Mucosa of rectum (tissue), 2 donors: Measurements from ENCODE around the gene BICD1.

Source experiments
- H3K27ac ChIP-seq, 2 donors: one replicate each; pipeline ENCODE4 v1.7.0; 2013; ENCODE audit warnings: inconsistent platforms in 2 of 2, low read depth in 2 of 2, low read length in 2 of 2
- H3K27me3 ChIP-seq, 2 donors: one replicate each; pipeline ENCODE4 v1.7.0; 2013; ENCODE audit warnings: low read length in 2 of 2; ENCODE audit not compliant: control insufficient read depth in 2 of 2, insufficient read depth in 2 of 2
- H3K36me3 ChIP-seq, 2 donors: one replicate each; pipeline ENCODE4 v1.7.0; 2013; ENCODE audit warnings: low read length in 2 of 2; ENCODE audit not compliant: control insufficient read depth in 2 of 2, insufficient read depth in 2 of 2
- H3K4me1 ChIP-seq, 2 donors: one replicate each; pipeline ENCODE4 v1.7.0; 2013; ENCODE audit warnings: low read length in 2 of 2, mild to moderate bottlenecking in 1 of 2; ENCODE audit not compliant: control insufficient read depth in 2 of 2, insufficient read depth in 2 of 2
- H3K4me3 ChIP-seq, 2 donors: one replicate each; pipeline ENCODE4 v1.7.0; 2013; ENCODE audit warnings: low read length in 2 of 2
- H3K9ac ChIP-seq, 2 donors: one replicate each; pipeline ENCODE4 v1.7.0; 2013; ENCODE audit warnings: low read length in 2 of 2, low read depth in 1 of 2, mild to moderate bottlenecking in 1 of 2
- H3K9me3 ChIP-seq, 2 donors: one replicate each; pipeline ENCODE4 v1.7.0; 2013; ENCODE audit warnings: low read length in 2 of 2; ENCODE audit not compliant: control insufficient read depth in 2 of 2
- donor health status: healthy.
- donor health status: Normal muscosa, but diverticular disease.

The BICD1 gene

DNA sequence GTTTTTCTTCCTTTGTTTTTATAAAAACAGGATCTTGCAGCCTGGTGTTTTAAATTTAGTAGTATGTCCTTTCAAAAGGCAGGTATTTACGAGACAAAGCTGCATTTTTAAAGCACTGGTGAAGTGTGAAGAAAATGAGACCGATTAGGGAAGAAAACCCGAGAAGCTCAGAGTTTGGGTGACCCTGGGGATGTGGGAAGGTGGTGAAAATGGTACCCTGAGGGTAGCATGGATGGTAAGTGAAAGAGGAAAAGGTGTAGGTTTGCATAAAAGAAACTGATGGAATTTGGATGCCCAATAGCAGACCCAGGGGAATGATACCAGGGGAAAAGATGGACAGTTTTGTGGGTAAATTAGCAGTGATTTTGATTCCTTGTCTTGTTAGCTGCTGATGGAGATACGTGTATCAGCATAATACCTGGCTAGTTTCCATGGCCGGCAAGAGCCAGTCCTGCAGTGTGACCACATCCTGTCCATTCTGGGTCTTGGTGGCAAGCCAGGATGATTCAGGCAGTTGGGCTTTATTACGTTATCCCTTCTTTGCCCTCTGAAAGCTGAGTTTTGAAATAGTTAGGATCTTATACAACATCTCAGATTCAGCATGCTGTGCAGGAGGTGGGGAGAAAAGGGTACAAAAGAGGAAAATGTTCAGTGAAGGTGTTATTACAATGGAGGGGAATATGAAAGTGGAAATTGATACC lies 8.9 kb downstream of the BICD1 start:
- Histone ChIP-seq H3K27me3 (no peaks in the 10 kb centered on the region), H3K27ac (no peak overlapping the region), H3K9ac (no peak overlapping the region), H3K36me3 (no peaks in the 10 kb centered on the region), H3K4me1 (no peaks in the 10 kb centered on the region), H3K4me3 (no peak overlapping the region), H3K9me3 (no peaks in the 10 kb centered on the region)

- Histone ChIP-seq H3K36me3 (no peaks in the 10 kb centered on the region), H3K9ac (no peak overlapping the region), H3K4me3 (no peak overlapping the region), H3K27me3 (no peaks in the 10 kb centered on the region), H3K9me3 (no peaks in the 10 kb centered on the region), H3K4me1 (no peaks in the 10 kb centered on the region), H3K27ac (no peak overlapping the region)
Measured at GRCh38 chr12:32116897-32117296, 10.2 kb downstream of the BICD1 start.

DNA sequence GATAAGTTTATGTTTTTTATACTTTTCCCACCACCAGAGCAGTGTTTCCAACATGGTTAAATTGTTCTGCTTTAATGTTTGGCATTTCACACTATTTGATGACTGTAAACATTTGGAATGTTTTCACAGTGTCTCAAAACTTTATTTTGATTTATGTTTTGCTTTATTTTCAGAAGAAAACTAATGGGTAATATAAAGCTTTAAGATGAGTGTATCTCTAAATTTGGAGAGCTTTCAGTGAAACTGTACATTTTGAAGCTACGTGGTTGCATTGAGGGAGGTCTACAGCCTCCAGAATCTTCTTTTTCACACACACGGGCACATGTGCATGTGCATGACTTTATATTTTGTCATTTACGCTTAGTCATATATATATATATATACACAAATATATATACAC lies 10.7 kb downstream of the BICD1 start:
- Histone ChIP-seq H3K36me3 (no peaks in the 10 kb centered on the region), H3K27me3 (no peaks in the 10 kb centered on the region), H3K4me3 (no peak overlapping the region), H3K4me1 (no peaks in the 10 kb centered on the region), H3K9ac (no peak overlapping the region), H3K9me3 (no peaks in the 10 kb centered on the region), H3K27ac (no peak overlapping the region)

DNA sequence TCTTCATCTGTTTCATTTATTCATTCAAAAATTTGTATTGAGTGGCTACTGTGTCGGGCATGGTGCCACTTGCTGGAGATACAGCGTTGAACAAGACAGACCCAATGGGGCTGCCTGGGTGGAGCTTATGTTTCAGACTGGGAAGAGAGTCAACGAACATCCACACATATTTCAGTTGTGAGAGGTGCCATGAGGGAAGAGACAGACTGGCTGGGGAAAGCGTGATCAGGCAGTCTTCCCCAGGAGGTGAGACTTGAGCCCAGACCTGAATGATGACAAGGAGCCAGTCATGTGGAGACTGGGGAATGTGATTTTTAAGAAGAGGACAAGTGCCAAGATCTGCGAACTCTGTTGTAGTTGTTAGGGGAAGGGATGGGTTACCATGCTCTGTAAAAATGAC lies 12.2 kb downstream of the BICD1 start:
- H3K9me3 ChIP-seq, result no peaks in the 10 kb centered on the region
- H3K4me1 ChIP-seq, result no peaks in the 10 kb centered on the region
- H3K27me3 ChIP-seq, result no peaks in the 10 kb centered on the region
- H3K27ac ChIP-seq, result no peak overlapping the region
- H3K36me3 ChIP-seq, result no peaks in the 10 kb centered on the region
- H3K4me3 ChIP-seq, result no peak overlapping the region
- no peak overlapping the region for H3K9ac ChIP-seq

- no peaks in the 10 kb centered on the region for H3K4me1 ChIP-seq
- H3K9ac ChIP-seq, result no peak overlapping the region
- no peaks in the 10 kb centered on the region for H3K27me3 ChIP-seq
- H3K9me3 ChIP-seq, result no peaks in the 10 kb centered on the region
- H3K36me3 ChIP-seq, result no peaks in the 10 kb centered on the region
- no peak overlapping the region for H3K4me3 ChIP-seq
- H3K27ac ChIP-seq, result no peak overlapping the region
Measured at GRCh38 chr12:32120419-32120818, 13.8 kb downstream of the BICD1 start.

GRCh38 chr12:32124637-32125036 lies 18.0 kb downstream of the BICD1 start:
- Histone ChIP-seq H3K36me3 (no peaks in the 10 kb centered on the region), H3K4me3 (no peak overlapping the region), H3K9ac (no peak overlapping the region), H3K27ac (no peak overlapping the region), H3K9me3 (no peaks in the 10 kb centered on the region), H3K27me3 (no peaks in the 10 kb centered on the region), H3K4me1 (no peaks in the 10 kb centered on the region)

GRCh38 chr12:32125455-32126084 lies 18.9 kb downstream of the BICD1 start:
- H3K9me3 ChIP-seq, result no peaks in the 10 kb centered on the region
- H3K27me3 ChIP-seq, result no peaks in the 10 kb centered on the region
- H3K4me1 ChIP-seq, result no peaks in the 10 kb centered on the region
- H3K27ac ChIP-seq, result no peak overlapping the region
- no peak overlapping the region for H3K9ac ChIP-seq
- H3K4me3 ChIP-seq, result no peak overlapping the region
- no peaks in the 10 kb centered on the region for H3K36me3 ChIP-seq

DNA sequence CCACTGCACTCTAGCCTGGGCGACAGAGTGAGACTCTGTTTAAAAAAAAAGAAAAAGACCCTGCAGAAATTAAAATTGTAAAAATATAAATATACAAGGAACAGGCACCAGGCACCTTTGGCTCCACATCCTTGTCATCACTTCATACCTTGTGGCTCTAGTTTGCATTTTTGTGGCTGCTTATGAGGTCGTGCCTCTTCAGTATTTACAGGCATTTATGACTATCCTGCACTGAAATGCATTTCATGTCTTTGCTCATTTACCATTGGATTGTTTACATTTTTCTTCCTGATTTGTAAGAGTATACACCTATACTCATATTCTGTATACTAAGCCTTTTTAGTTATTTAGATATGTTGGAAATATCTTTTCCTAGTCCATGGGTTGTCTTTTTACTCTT lies 20.1 kb downstream of the BICD1 start:
- Histone ChIP-seq H3K27me3 (no peaks in the 10 kb centered on the region), H3K9me3 (no peaks in the 10 kb centered on the region), H3K9ac (no peak overlapping the region), H3K27ac (no peak overlapping the region), H3K4me1 (no peaks in the 10 kb centered on the region), H3K36me3 (no peaks in the 10 kb centered on the region), H3K4me3 (no peak overlapping the region)

DNA sequence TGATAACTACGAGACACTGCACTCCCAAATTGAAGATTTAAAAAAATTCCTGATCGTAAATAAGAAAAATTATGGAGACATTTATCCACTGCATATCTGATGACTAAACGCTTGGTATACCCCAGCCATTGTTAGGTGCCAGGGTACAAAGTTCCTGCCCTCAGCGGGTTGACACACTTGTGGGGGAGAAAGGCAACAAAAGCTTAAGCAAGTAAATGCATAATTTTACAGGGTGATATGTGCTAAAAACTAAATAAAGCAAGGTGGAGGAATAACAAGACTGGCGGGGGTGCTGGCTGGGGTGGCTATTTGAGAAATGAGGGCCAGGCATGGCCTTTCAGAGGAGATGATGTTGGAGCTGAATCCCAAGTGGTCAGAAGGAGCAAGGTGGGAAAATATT lies 25.0 kb downstream of the BICD1 start:
- Histone ChIP-seq H3K27ac (no peak overlapping the region), H3K36me3 (no peaks in the 10 kb centered on the region), H3K27me3 (no peaks in the 10 kb centered on the region), H3K9ac (no peak overlapping the region), H3K4me1 (no peaks in the 10 kb centered on the region), H3K4me3 (no peak overlapping the region), H3K9me3 (no peaks in the 10 kb centered on the region)

DNA sequence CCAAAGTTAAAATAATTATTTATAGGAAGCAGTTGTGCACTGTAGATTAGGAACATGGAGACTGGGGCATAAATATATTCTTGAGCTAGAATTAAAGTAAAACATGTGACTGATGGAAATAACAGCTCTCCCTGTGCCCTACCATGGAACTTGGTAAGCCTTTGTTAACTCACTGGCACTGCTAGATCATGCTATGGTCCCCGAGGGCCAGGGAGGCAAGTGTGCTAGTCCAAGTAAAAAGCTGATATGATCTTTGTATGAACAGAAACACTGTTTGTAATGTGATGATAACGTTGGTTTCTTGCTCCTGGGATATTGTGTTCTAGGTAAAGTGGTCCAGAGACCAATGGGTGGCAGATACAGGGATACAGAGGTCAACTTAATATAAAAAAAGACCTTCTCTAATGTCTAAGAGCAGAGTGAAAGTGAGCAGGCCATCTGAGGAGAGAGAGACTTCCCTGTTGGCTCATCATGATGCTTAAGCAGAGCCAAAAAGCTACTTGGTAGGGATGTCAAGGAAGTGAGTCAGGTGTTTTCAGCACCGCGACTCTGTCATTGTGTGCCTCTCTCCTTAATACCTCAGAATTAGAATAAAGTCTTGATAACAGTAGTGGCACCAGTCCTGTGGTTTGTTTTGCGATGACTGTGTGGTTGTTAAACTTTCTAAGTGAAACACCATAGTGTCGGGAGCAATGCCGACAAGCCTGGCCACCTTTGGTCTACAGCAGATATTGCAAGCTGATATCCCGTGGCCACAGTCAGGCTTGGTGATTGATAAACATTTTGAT lies 27.6 kb downstream of the BICD1 start:
- Histone ChIP-seq H3K4me3 (no peak overlapping the region), H3K27me3 (no peaks in the 10 kb centered on the region), H3K9ac (no peak overlapping the region), H3K27ac (no peak overlapping the region), H3K4me1 (no peaks in the 10 kb centered on the region), H3K36me3 (no peaks in the 10 kb centered on the region), H3K9me3 (no peaks in the 10 kb centered on the region)
